Measurements from ENCODE around the gene PKIG. TPM values are rescaled to one million over a fixed set of nuclear protein-coding genes. Genes with fewer than 3 reads are reported as not detected.
A peak's percentile ranks its signal among the peaks of the same experiment; 100 is the strongest.

Gene PKIG
- total RNA-seq, 1 donor from 2014 or later, result 181 TPM

DNA sequence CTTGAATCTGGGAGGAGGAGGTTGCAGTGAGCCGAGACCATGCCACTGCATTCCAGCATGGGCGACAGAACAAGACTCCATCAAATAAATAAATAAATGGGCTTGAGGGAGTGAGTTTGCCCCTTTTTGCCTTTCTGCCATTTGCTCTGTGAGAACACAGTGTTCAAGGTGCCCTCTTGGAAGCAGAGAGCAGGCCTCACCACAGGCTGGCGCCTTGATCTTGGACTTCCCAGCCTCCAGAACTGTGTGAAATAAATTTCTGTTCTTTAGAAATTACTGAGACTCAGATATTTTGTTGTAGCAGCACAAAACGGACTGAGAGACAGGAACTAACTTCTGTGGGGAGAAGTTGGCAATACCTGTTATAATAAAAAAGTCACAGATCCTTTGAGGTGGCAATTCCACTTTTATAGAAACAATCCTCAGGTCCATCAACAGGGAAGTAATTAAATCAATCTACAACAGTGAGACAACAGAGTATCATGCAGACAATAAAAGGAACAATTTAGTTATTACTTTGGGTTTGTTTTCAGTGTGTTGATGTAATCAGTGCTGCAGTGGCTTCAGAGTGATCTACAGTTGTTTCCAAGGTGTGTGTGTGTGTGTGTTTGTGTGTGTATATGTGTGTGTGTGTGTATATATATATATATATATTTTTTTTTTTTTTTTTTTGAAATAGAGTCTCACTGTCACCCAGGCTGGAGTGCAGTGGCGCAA, 24.5 kb downstream of the PKIG start:
- intact Hi-C loops (cut with micrococcal nuclease), result no loop called here
- TF ChIP-seq, protein P1, sequence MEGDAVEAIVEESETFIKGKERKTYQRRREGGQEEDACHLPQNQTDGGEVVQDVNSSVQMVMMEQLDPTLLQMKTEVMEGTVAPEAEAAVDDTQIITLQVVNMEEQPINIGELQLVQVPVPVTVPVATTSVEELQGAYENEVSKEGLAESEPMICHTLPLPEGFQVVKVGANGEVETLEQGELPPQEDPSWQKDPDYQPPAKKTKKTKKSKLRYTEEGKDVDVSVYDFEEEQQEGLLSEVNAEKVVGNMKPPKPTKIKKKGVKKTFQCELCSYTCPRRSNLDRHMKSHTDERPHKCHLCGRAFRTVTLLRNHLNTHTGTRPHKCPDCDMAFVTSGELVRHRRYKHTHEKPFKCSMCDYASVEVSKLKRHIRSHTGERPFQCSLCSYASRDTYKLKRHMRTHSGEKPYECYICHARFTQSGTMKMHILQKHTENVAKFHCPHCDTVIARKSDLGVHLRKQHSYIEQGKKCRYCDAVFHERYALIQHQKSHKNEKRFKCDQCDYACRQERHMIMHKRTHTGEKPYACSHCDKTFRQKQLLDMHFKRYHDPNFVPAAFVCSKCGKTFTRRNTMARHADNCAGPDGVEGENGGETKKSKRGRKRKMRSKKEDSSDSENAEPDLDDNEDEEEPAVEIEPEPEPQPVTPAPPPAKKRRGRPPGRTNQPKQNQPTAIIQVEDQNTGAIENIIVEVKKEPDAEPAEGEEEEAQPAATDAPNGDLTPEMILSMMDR (IDR thresholded peaks at IDR 0.05), result no peak
- Mint-ChIP-seq H3K4me1 (peaks cover 55% of the 10 kb centered on the region), H3K27me3 (no peaks in the 10 kb centered on the region), H3K36me3 (ENCODE audit: low read depth) (peaks cover 36% of the 10 kb centered on the region), H3K27ac (no peak overlapping the region), H3K4me3 (no peak overlapping the region), H3K9me3 (peaks cover 2% of the 10 kb centered on the region)
- POLR2A ChIA-PET, result interaction anchor here (0.7 kb wide), 1 partner anchor 30 kb away, joined by 5 read pairs; no protein-coding TSS in a partner anchor
- DNase-seq (no peak), ATAC-seq (ENCODE audit: low read depth) (no peak)
- CTCF ChIA-PET, result interaction anchor here (5.7 kb wide), 1 partner anchor 30 kb away, joined by 147 read pairs; no protein-coding TSS in a partner anchor

DNA sequence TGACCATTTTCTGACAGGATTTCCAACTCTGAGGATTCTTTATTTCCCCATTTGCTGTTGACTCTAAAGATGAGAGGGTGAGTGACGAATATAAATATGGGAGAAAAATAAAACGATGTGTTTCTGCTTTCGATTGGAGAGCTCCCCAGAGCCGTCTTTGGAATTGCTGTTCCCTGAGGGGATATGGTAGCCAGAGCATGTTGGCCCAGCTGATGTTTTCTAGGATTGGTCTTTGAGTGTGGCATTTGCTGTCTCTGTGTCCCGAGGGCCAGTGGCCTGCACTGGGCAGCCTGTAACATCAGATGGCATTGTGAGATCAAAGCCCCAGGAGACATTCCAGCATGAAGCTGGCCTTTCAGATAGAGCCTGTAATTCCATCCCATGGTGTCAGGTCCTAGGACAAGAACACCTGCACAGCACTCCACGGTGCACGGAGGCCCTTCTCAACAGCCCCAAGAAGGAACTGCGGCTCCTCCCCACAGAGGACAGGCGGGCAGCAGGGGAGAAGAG, 26.7 kb downstream of the PKIG start:
- no peak overlapping the region for H3K4me3 Mint-ChIP-seq
- no peaks in the 10 kb centered on the region for H3K27me3 Mint-ChIP-seq
- H3K4me1 Mint-ChIP-seq, result peaks cover 57% of the 10 kb centered on the region
- peaks cover 2% of the 10 kb centered on the region for H3K9me3 Mint-ChIP-seq
- DNase-seq (no peak), ATAC-seq (ENCODE audit: low read depth) (no peak)
- H3K36me3 Mint-ChIP-seq (ENCODE audit: low read depth), result peaks cover 53% of the 10 kb centered on the region
- TF ChIP-seq, protein P1 (IDR thresholded peaks at IDR 0.05), result no peak
- ChIA-PET POLR2A (interaction anchor here (0.6 to 4.1 kb wide), 9 partner anchors 11 to 63 kb away, joined by 3 to 51 read pairs (median 5); partner anchors contain the start of gene ADA), CTCF (interaction anchor here (1.0 to 5.7 kb wide), 10 partner anchors 11 to 394 kb away, joined by 3 to 147 read pairs (median 8); partner anchors contain the start of genes PKIG and TTPAL)
- H3K27ac Mint-ChIP-seq, result peak overlapping the region; percentile 93
- intact Hi-C loops (cut with micrococcal nuclease), result no loop called here

DNA sequence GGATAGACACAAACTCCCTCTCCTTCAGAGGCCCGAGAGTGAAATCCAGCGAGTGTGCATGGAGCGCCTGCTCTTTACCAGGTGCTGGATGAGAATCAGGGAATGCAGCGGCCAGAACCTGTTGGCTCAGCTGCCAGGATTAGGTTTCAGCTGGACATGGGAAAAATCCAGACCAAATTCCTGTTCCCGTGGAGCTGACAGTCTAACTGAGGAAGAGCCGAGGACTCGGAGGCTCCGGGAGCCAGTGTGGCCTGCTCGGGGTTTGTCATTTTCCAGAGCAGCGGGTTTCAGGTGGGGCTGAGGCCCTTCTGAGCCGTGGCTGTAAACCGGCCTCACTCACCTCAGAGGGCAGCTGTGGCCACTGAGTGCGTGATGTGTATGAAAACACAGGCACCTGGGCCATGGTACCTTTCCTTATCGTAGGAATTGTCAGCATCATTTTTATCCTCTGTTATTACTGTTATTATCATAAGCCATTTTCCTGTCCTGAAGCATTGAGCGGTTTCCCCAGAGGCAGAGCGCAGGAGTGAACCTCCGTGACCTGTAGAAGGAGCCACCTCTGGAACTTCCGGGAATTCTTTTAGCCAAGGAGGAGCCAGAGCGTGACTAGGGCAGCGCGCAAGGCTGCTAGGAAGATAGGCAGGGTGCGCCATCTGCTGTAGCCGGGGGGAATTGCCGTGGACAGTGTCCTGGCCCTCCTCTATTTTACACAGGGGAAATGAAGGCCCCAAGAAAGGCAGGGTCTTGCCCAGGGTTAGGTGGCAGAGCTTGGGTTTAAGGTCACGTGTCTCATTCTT, 27.3 kb downstream of the PKIG start:
- H3K27ac Mint-ChIP-seq, result peak overlapping the region; percentile 93
- TF ChIP-seq, protein P1 (IDR thresholded peaks at IDR 0.05), result peak; percentile 92
- no peaks in the 10 kb centered on the region for H3K27me3 Mint-ChIP-seq
- CTCF ChIA-PET, result interaction anchor here (0.7 to 5.7 kb wide), 25 partner anchors 8 to 493 kb away, joined by 3 to 147 read pairs (median 4); partner anchors contain the start of genes PKIG, SERINC3 and TTPAL
- peak; percentile 95 for ATAC-seq (ENCODE audit: low read depth)
- intact Hi-C loops (cut with micrococcal nuclease), result loop anchor here (1.0 kb wide), 8 partner anchors 11 to 394 kb away; partner anchors contain the start of genes SERINC3 and TTPAL
- DNase-seq, result peak; percentile 79
- POLR2A ChIA-PET, result interaction anchor here (0.6 to 4.1 kb wide), 18 partner anchors 8 to 134 kb away, joined by 3 to 51 read pairs (median 5); partner anchors contain the start of genes SERINC3 and TTPAL
- H3K36me3 Mint-ChIP-seq (ENCODE audit: low read depth), result peaks cover 60% of the 10 kb centered on the region
- H3K4me3 Mint-ChIP-seq, result peak overlapping the region; percentile 70
- H3K9me3 Mint-ChIP-seq, result peaks cover 2% of the 10 kb centered on the region
- peaks cover 62% of the 10 kb centered on the region for H3K4me1 Mint-ChIP-seq

DNA sequence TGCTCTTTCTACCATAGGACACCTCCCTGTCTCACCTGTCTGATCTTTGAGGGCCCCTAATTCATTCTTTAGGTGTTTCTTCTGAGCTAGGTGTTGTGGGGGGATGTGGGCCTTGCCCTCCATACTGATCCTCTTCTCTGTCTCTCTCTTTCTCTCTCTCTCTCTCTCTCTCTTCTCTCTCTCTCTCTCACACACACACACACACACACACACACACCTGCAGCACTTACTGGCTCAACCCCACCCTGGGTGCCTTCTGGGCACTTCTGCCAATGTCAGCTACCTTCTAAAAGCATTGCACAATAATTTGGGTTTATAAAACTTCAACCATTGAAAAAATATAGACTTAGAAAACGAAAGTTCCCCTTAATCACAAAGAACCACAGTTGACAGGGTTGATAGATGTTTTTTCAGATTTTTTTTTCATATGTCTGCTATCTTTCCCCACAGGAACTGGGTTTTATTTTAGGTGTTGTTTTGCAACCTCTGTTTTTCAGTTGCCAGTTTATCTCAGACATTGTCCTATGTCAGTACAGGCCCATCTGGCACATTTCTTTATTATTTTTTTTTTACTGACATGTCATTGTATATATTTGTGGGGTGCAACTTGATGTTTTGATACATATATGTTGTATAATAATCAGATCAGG, 28.1 kb downstream of the PKIG start:
- ATAC-seq (ENCODE audit: low read depth), result no peak
- intact Hi-C loops (cut with micrococcal nuclease), result loop anchor here (1.0 kb wide), 8 partner anchors 12 to 395 kb away; partner anchors contain the start of genes SERINC3 and TTPAL
- no peak for DNase-seq
- Mint-ChIP-seq H3K4me3 (no peak overlapping the region), H3K9me3 (peaks cover 2% of the 10 kb centered on the region), H3K27me3 (no peaks in the 10 kb centered on the region), H3K36me3 (ENCODE audit: low read depth) (peaks cover 65% of the 10 kb centered on the region), H3K4me1 (peaks cover 70% of the 10 kb centered on the region), H3K27ac (peak overlapping the region; percentile 93)
- POLR2A ChIA-PET, result interaction anchor here (0.6 to 4.1 kb wide), 20 partner anchors 8 to 134 kb away, joined by 3 to 51 read pairs (median 5); partner anchors contain the start of genes SERINC3 and TTPAL
- CTCF ChIA-PET, result interaction anchor here (0.7 to 5.7 kb wide), 23 partner anchors 8 to 493 kb away, joined by 3 to 147 read pairs (median 5); partner anchors contain the start of gene SERINC3
- TF ChIP-seq, protein P1 (IDR thresholded peaks at IDR 0.05), result no peak

Data from activated B cell treated with CpG ODN at 0.5 μM for 24 hours (primary cell).